Measurements from ENCODE around the gene LRRN1. TPM values are rescaled to one million over a fixed set of nuclear protein-coding genes. Genes with fewer than 3 reads are reported as not detected.

The LRRN1 gene
- total and polyA plus RNA-seq, 2 of the 4 experiments (the other 2 are of a cell fraction), result 0.18 to 0.41 TPM

- H4K20me1 ChIP-seq (ENCODE audit: insufficient read depth, low read length), result no peaks in the 10 kb centered on the region
- dilution Hi-C loops (cut with HindIII; ENCODE audit: low sequenced_read_pairs, unreplicated experiment), result no loop called here
- H3K23ac ChIP-seq (ENCODE audit: low read depth, low read length), result no peak overlapping the region
- H2BK120ac ChIP-seq (ENCODE audit: low read depth, low read length), result no peak overlapping the region
- TF ChIP-seq BHLHE40 (IDR thresholded peaks at IDR 0.05; ENCODE audit: low read depth, low read length) (no peak), RFX5 (IDR thresholded peaks at IDR 0.05; ENCODE audit: low read depth, low read length) (no peak)
- H3K18ac ChIP-seq (ENCODE audit: low read depth, low read length), result no peak overlapping the region
- intact Hi-C loops (cut with micrococcal nuclease), result no loop called here
- H3K56ac ChIP-seq (ENCODE audit: extremely low read depth, insufficient read depth, low read length), result no peak overlapping the region
- ChIA-PET POLR2A (ENCODE audit: unreplicated experiment) (no interaction called here), CTCF (no interaction called here)
- no peak overlapping the region for H2AFZ ChIP-seq (replicated peaks; ENCODE audit: low read length, poor library complexity)
- DNase-seq, result no peak
- no peak overlapping the region for H4K91ac ChIP-seq (ENCODE audit: insufficient read depth, low read depth, low read length)
- BruUV-seq (replicated peaks), result no TSS peak
- no peaks in the 10 kb centered on the region for H3K9me1 ChIP-seq (ENCODE audit: insufficient read depth, low read length)
- H3K4me3 ChIP-seq (ENCODE audit: insufficient read depth, low read depth, low read length), result no peak overlapping the region
- no peaks in the 10 kb centered on the region for H3K79me1 ChIP-seq (ENCODE audit: low read depth in 1 of 2, low read length in 2 of 2)
- no peak overlapping the region for H4K5ac ChIP-seq (ENCODE audit: low read depth, low read length)
- ATAC-seq (ENCODE audit: low read depth), result no peak
- no peak overlapping the region for H3K4me2 ChIP-seq (ENCODE audit: low read depth, low read length)
- no CpG with 5 or more reads among the region's 4 CpGs for WGBS, 2 experiments (ENCODE audit: extremely low coverage in 2 of 2, insufficient read length in 1 of 2)
- H2AK5ac ChIP-seq (ENCODE audit: low read depth, low read length), result no peak overlapping the region
- no peak overlapping the region for H2AK9ac ChIP-seq (replicated peaks; ENCODE audit: low read depth, low read length, poor library complexity)
- H2BK5ac ChIP-seq (ENCODE audit: low read depth, low read length, poor library complexity, severe bottlenecking), result no peak overlapping the region
- H4K8ac ChIP-seq (ENCODE audit: low read depth in 2 of 2, low read length in 2 of 2), result no peak overlapping the region
- H3K4ac ChIP-seq (ENCODE audit: low read depth, low read length), result no peak overlapping the region
- no peak overlapping the region for H3K14ac ChIP-seq (replicated peaks; ENCODE audit: low read depth, low read length)
- in situ Hi-C loops (cut with MboI; ENCODE audit: low sequenced_read_pairs), result no loop called here
- no peak overlapping the region for H2BK15ac ChIP-seq (ENCODE audit: low read depth, low read length)
- H3K27me3 ChIP-seq (ENCODE audit: control insufficient read depth, insufficient read depth, low read length), result no peaks in the 10 kb centered on the region
- H3K27ac ChIP-seq (ENCODE audit: insufficient read depth, low read length), result no peak overlapping the region
- peaks cover 5% of the 10 kb centered on the region; the same call in 1 of the 2 replicates for H3K9me3 ChIP-seq (ENCODE audit: control insufficient read depth, insufficient read depth, low read length)
- H3K36me3 ChIP-seq (ENCODE audit: control insufficient read depth, insufficient read depth, low read length), result no peaks in the 10 kb centered on the region
- H3K9ac ChIP-seq (ENCODE audit: low read depth, low read length), result no peak overlapping the region
- H2BK20ac ChIP-seq (ENCODE audit: low read depth, low read length), result no peak overlapping the region
- H3K4me1 ChIP-seq (ENCODE audit: control insufficient read depth, insufficient read depth, low read length), result no peaks in the 10 kb centered on the region
These were observed 94.4 kb downstream of the LRRN1 start for GRCh38 chr3:3893590-3893989.

All from IMR-90 (cell line).